RWPE2 (cell line): Measurements from ENCODE around the gene GPR61.

Experiments
- ATAC-seq: fragments of 200-7000 bp; cut with Tn5 transposase; 3 replicates; pipeline ENCODE4 v1.9.1; 2021; ENCODE audit warnings: low read depth
- DNase-seq: peaks from one replicate; pipeline ENCODE4 v3.0.0-alpha.2; 2020; ENCODE audit warnings: low spot score
- H3K27ac ChIP-seq: fragments of 450-650 bp; 2 replicates; pipeline ENCODE4 v1.5.1; 2017; ENCODE audit warnings: mild to moderate bottlenecking; ENCODE audit not compliant: poor library complexity, severe bottlenecking
- H3K27me3 ChIP-seq: fragments of 250-450 bp; sonication (Bioruptor Pico); 2 replicates; pipeline ENCODE4 v1.5.1; 2021; ENCODE audit warnings: mild to moderate bottlenecking, moderate library complexity; ENCODE audit not compliant: insufficient read depth, poor library complexity, severe bottlenecking
- H3K36me3 ChIP-seq: fragments of 250-450 bp; sonication (Bioruptor Pico); 2 replicates; pipeline ENCODE4 v1.5.1; 2020; ENCODE audit warnings: low read depth, mild to moderate bottlenecking, moderate library complexity
- H3K4me1 ChIP-seq: fragments of 250-450 bp; sonication (Bioruptor Pico); 2 replicates; pipeline ENCODE4 v1.5.1; 2021; ENCODE audit warnings: mild to moderate bottlenecking, moderate library complexity; ENCODE audit not compliant: insufficient read depth, poor library complexity, severe bottlenecking
- H3K4me3 ChIP-seq: fragments of 250-450 bp; sonication (Bioruptor Pico); 2 replicates; pipeline ENCODE4 v1.5.1; 2021; ENCODE audit warnings: mild to moderate bottlenecking, moderate library complexity; ENCODE audit not compliant: severe bottlenecking
- H3K9me3 ChIP-seq: fragments of 250-450 bp; sonication (Bioruptor Pico); 2 replicates; pipeline ENCODE4 v1.5.1; 2021; ENCODE audit warnings: mild to moderate bottlenecking, moderate library complexity; ENCODE audit not compliant: severe bottlenecking
- CTCF ChIP-seq: fragments of 450-650 bp; IDR thresholded peaks from one replicate; pipeline ENCODE4 v1.5.1; 2017; ENCODE audit warnings: mild to moderate bottlenecking, moderate library complexity; ENCODE audit not compliant: poor library complexity, severe bottlenecking

GPR61 gene

GRCh38 chr1:109532365-109533136 lies 7.1 kb upstream of the GPR61 start:
- peak; percentile 95 for TF ChIP-seq CTCF
- Histone ChIP-seq H3K27me3 (no peaks in the 10 kb centered on the region), H3K4me3 (no peak overlapping the region), H3K36me3 (no peaks in the 10 kb centered on the region), H3K4me1 (no peaks in the 10 kb centered on the region), H3K9me3 (no peaks in the 10 kb centered on the region), H3K27ac (no peak overlapping the region)
- peak; percentile 74 for ATAC-seq
- DNase-seq: no peak

DNA sequence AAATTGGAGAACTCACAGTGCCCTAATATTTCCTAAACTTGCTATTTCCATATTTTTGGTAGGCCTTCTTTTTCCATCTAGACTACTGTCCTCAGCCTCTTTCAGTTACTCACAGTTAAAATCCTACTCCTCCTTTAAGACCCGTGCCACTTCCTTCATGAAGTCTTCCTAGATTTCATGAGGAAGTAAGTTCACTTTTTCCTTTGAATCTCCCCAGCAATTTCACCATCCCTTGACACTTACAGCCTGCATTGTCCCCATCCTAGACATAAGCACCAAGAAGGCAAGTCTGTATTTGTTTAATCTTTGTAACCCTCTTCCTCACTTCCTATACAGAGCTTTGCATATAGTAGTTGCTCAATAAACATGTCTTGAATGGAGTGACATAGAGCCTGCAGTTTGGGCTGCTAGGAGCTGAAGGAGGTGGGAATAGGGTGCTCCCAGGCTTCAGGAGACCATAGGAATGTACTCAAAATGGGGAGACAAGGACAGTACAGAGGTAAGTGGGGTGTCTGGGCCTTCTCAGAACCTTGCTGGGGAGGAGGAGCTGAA lies 5.3 kb upstream of the GPR61 start:
- no peaks in the 10 kb centered on the region for H3K4me1 ChIP-seq
- no peak for ATAC-seq
- H3K27me3 ChIP-seq: no peaks in the 10 kb centered on the region
- no peak overlapping the region for H3K4me3 ChIP-seq
- no peaks in the 10 kb centered on the region for H3K9me3 ChIP-seq
- H3K27ac ChIP-seq: no peak overlapping the region
- no peaks in the 10 kb centered on the region for H3K36me3 ChIP-seq
- no peak for TF ChIP-seq CTCF
- no peak for DNase-seq

DNA sequence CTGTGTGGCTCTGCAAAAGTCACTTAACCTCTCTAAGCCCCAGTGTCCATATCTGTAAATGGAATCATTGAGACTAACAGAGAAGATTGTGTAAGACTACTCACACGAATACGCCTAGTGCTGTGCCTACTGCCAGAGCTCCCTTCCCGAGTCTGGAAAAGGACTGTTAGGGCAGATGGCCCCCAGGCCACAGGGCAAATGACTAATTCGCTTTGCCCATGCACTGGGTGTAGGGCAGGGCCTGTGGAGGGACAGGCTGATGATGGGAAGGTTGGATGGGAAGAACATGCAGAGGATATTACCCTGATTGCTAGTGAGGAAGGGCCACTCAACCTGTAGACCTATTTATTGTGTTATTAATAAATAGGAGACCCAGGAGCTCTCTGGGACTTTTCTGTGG lies 4.2 kb upstream of the GPR61 start:
- no peak overlapping the region for H3K27ac ChIP-seq
- no peak overlapping the region for H3K4me3 ChIP-seq
- ATAC-seq (no peak), DNase-seq (no peak)
- no peaks in the 10 kb centered on the region for H3K9me3 ChIP-seq
- H3K27me3 ChIP-seq: no peaks in the 10 kb centered on the region
- H3K4me1 ChIP-seq: no peaks in the 10 kb centered on the region
- no peaks in the 10 kb centered on the region for H3K36me3 ChIP-seq
- no peak for TF ChIP-seq CTCF

- no peaks in the 10 kb centered on the region for H3K27me3 ChIP-seq
- TF ChIP-seq CTCF: no peak
- no peak overlapping the region for H3K4me3 ChIP-seq
- H3K27ac ChIP-seq: no peak overlapping the region
- no peaks in the 10 kb centered on the region for H3K9me3 ChIP-seq
- no peaks in the 10 kb centered on the region for H3K36me3 ChIP-seq
- H3K4me1 ChIP-seq: no peaks in the 10 kb centered on the region
- ATAC-seq (no peak), DNase-seq (no peak)
Observed at GRCh38 chr1:109535971-109536491, 3.6 kb upstream of the GPR61 start.
